Aorta (tissue), 5 donors: ENCODE measurements around the gene FAM114A1. TPM values are rescaled to one million over a fixed set of nuclear protein-coding genes. Genes with fewer than 3 reads are reported as not detected.

Experiments used
- ATAC-seq: fragments of 200-7000 bp; cut with Tn5 transposase; one replicate; pipeline ENCODE4 v1.9.1; 2022; ENCODE audit warnings: moderate library complexity; ENCODE audit not compliant: low FRiP score
- DNase-seq, 2 donors: peaks; one replicate each; pipeline ENCODE4 v3.0.0-alpha.2; 2020
- H3K27ac ChIP-seq, 2 donors: one replicate each; pipeline ENCODE4 v1.5.1; 2013; ENCODE audit warnings: low read length in 2 of 2, mild to moderate bottlenecking in 2 of 2, moderate library complexity in 2 of 2, control low read depth in 1 of 2, inconsistent platforms in 1 of 2, low read depth in 1 of 2
- H3K27me3 ChIP-seq, 2 donors: one replicate each; pipeline ENCODE4 v1.6.1; 2013; ENCODE audit warnings: control low read depth in 1 of 2, low read length in 1 of 2, mild to moderate bottlenecking in 1 of 2, moderate library complexity in 1 of 2; ENCODE audit not compliant: insufficient read depth in 2 of 2, control insufficient read depth in 1 of 2
- H3K36me3 ChIP-seq, 2 donors: one replicate each; pipeline ENCODE4 v1.6.1; 2013; ENCODE audit warnings: control low read depth in 1 of 2, low read length in 1 of 2, mild to moderate bottlenecking in 1 of 2; ENCODE audit not compliant: insufficient read depth in 2 of 2, control insufficient read depth in 1 of 2
- H3K4me1 ChIP-seq, 2 donors: one replicate each; pipeline ENCODE4 v1.6.1; 2013; ENCODE audit warnings: low read length in 2 of 2, control low read depth in 1 of 2, mild to moderate bottlenecking in 1 of 2, moderate library complexity in 1 of 2; ENCODE audit not compliant: insufficient read depth in 2 of 2, control insufficient read depth in 1 of 2
- H3K4me3 ChIP-seq, 2 donors: one replicate each; pipeline ENCODE4 v1.5.1; 2013; ENCODE audit warnings: low read length in 2 of 2, control low read depth in 1 of 2, mild to moderate bottlenecking in 1 of 2
- H3K9me3 ChIP-seq: one replicate; pipeline ENCODE4 v1.6.1; 2013; ENCODE audit warnings: mild to moderate bottlenecking, low read length; ENCODE audit not compliant: control insufficient read depth
- WGBS, 2 donors: extraction: QIAGEN DNeasy Blood & Tissue Kit; methylation state at CpG; one replicate each; pipeline ENCODE4 v1.1.7; 2013; 5-methylcytosine and 5-hydroxymethylcytosine counted together
- intact Hi-C, 2 donors: fragments of 100-400 bp; cut with DNase I; formaldehyde crosslinking; loops; one replicate each; pipeline versions ENCODE4 v1.14.2 to v1.15.0; 2022
- polyA plus RNA-seq, 2 donors: library from polyadenylated mRNA; stranded (reverse); fragments of 200-250 nt; gene quantifications; one replicate each; pipeline ENCODE4 v1.2.3, GENCODE V29; 2013
- total RNA-seq, 2 donors: library from RNA; stranded (reverse); fragmentation: NEBNext Ultra II Directional; extraction: Animal tissue kit (Norgen Biotek cat#: 25700); gene quantifications; one replicate each; pipeline ENCODE4 v1.2.1, GENCODE V29; 2021
- donor health status: healthy with polysubstance abuse.
- donor health status: Bipolar disorder and iron deficiency.
- donor health status: DM: no; HTN: no; CAD: no.
- donor health status: DM: no; HTN: no; CAD: no.
- donor health status: DM: yes; HTN: yes; CAD: no.

FAM114A1 gene
- total and polyA plus RNA-seq, 4 donors: 49.6 to 123 (median 81.0) TPM

DNA sequence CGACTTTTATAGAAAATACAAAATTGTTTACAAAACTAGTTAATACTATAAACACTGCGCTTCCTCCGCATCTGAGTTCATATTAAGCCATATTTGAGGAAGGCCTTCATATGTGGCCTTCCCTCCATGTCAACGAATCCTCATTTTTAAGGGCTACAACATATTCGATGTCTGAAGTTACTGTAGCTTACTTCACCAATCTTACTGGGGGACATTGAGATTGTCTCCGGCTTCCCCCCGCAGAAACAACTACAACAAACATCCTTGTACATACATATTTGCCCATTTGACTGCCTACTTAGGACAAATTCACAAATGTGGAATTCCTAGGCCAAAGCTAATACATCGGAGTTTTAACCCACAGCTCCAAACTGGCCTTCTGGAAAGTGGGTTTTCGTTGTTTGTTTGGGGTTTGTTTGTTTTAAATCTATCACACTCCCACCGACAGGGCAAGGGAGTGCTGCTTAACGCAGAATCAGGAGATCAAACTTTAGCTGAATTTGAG is 581 bp upstream of the FAM114A1 start:
- Histone ChIP-seq H3K9me3 (no peaks in the 10 kb centered on the region), H3K27ac (peak overlapping the region; percentile 39 to 83), H3K4me3 (peak overlapping the region; percentile 89 to 94), H3K27me3 (no peaks in the 10 kb centered on the region), H3K4me1 (peaks cover 3 to 5% of the 10 kb centered on the region in 2 donors), H3K36me3 (peaks cover 0 to 3% of the 10 kb centered on the region in 2 donors)
- WGBS, 2 donors: 53 to 55% methylated on average over 11 of the region's 11 CpGs
- DNase-seq (no peak), ATAC-seq (no peak)
- intact Hi-C loops: loop anchor here in 1 of 2 donors (5.0 kb wide), 1 partner anchor 115 kb away; no protein-coding TSS in a partner anchor

GRCh38 chr4:38868059-38868960 is 704 bp downstream of the FAM114A1 start:
- DNase-seq (peak; percentile 75 to 83), ATAC-seq (peak; percentile 76)
- Histone ChIP-seq H3K27me3 (no peaks in the 10 kb centered on the region), H3K9me3 (no peaks in the 10 kb centered on the region), H3K27ac (peak overlapping the region; percentile 85 to 98), H3K4me1 (peaks cover 5 to 11% of the 10 kb centered on the region in 2 donors), H3K36me3 (peaks cover 0 to 3% of the 10 kb centered on the region in 2 donors), H3K4me3 (peak overlapping the region; percentile 94 to 96)
- intact Hi-C loops: loop anchor here in 1 of 2 donors (5.0 kb wide), 1 partner anchor 116 kb away; no protein-coding TSS in a partner anchor
- 4 to 5% methylated on average over 30 of the region's 30 CpGs for WGBS, 2 donors

DNA sequence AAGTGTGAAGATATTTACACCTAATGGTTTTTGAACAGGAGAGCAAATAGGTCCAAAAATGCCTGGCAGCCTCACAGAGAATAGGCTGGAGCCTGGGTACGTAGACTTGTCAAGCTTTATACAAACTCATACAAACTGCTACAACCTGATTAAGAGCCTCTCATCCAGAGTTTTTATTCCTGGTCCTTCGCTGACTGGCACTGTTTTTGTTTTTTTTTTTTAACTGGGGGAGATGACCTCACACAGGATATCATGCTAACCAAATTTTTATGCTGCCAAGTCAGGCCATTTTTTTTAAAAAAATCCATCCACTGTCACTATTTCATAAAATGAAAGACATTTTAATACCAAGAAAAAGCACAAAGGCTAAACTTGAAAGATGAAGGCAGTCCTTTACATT is 1.9 kb downstream of the FAM114A1 start:
- peak overlapping the region in 1 of 2 donors; percentile 23 for H3K27ac ChIP-seq
- H3K9me3 ChIP-seq: no peaks in the 10 kb centered on the region
- no peak for DNase-seq
- no peak for ATAC-seq
- intact Hi-C loops: loop anchor here in 1 of 2 donors (5.0 kb wide), 1 partner anchor 117 kb away; no protein-coding TSS in a partner anchor
- WGBS, 2 donors: 0 to 5% methylated on average over 2 of the region's 2 CpGs
- H3K4me1 ChIP-seq: peaks cover 7 to 11% of the 10 kb centered on the region in 2 donors
- peak overlapping the region; percentile 40 to 58 for H3K4me3 ChIP-seq
- H3K27me3 ChIP-seq: no peaks in the 10 kb centered on the region
- H3K36me3 ChIP-seq: peaks cover 0 to 6% of the 10 kb centered on the region in 2 donors

DNA sequence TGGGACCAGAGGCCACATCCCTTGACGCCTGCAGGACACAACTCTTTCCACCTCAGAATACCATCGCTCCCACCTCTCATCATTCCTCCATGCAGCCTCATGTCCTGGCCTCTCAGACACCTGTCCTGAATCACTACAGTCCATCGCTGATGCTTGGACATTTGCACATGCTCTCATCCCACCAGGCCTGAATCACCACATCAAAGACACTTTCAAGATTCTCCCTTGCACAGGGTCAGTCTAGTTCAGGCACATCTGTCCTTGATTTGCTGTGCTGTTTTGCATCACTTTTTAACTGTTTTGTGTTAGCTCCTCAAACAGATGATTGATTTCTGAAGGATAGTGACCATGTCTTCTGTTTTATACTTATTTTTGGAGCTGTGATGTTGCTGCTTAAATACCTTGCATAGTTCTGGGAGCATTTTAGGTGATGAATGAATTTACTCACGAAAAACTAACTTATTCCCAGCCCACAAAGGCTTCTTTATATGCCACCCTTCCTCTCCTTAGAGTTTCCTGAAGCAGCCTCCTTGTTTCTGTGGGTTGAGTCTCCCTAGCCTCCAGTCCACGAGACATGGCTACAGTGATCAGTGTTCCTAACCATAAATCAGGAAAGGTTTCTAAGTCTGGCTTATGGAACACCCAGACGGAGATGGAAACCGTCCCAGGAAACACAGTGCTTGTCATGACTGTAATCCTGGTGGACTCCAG is 2.6 kb downstream of the FAM114A1 start:
- peaks cover 7 to 11% of the 10 kb centered on the region in 2 donors for H3K4me1 ChIP-seq
- ATAC-seq: no peak
- DNase-seq: no peak
- WGBS, 2 donors: 43 to 45% methylated on average over 7 of the region's 7 CpGs
- peaks cover 0 to 6% of the 10 kb centered on the region in 2 donors for H3K36me3 ChIP-seq
- no peak overlapping the region for H3K4me3 ChIP-seq
- peak overlapping the region in 1 of 2 donors; percentile 17 for H3K27ac ChIP-seq
- H3K9me3 ChIP-seq: no peaks in the 10 kb centered on the region
- intact Hi-C loops: no loop called here
- H3K27me3 ChIP-seq: no peaks in the 10 kb centered on the region

DNA sequence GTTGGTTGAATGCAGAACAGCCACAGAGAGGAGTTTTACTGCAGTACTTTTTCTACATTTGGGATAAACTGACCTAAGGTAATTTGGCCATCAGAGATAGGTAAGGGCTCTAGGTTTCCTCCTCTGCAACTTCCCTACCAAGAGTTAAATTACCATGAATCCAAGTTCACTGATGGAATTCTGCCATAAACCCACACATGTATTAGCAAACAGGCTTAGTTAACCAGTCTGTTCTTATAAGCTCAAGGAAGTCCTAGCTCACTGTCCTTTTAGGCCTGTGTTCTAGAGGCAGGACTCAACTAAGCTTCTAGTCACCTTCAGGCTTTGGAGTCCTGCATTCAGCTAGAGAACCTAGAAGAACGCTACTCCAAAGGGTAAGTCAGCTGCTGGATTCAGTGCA is 4.0 kb downstream of the FAM114A1 start:
- intact Hi-C loops: no loop called here

DNA sequence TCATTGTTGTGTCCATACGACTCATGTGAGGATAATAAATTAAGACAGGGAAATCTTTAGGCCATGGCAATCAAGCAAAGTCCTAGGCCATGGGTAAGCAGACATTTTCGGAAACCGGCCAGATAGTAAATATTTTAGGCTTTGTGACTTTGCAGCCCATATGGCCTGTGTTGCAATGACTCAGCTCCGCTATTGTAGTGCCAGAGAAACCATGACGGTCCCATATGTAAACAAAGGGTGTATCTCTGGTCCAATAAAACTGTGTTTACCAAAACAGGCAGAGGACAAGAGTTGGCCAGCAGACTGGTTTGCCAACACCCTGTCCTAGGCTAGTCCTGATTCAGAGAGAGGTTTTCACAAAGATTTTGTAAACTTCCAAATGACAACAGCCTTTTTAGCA is 5.0 kb downstream of the FAM114A1 start:
- Histone ChIP-seq H3K4me1 (peaks cover 3 to 11% of the 10 kb centered on the region in 2 donors), H3K9me3 (no peaks in the 10 kb centered on the region), H3K27me3 (no peaks in the 10 kb centered on the region), H3K27ac (no peak overlapping the region), H3K36me3 (peaks cover 0 to 6% of the 10 kb centered on the region in 2 donors), H3K4me3 (no peak overlapping the region)
- intact Hi-C loops: no loop called here
- 55 to 56% methylated on average over 5 of the region's 5 CpGs for WGBS, 2 donors
- no peak for DNase-seq
- ATAC-seq: no peak

More for the DNA sequence above, 4.0 kb downstream of the FAM114A1 start:
- no peak for ATAC-seq
- Histone ChIP-seq H3K36me3 (peaks cover 0 to 6% of the 10 kb centered on the region in 2 donors), H3K27ac (no peak overlapping the region), H3K9me3 (no peaks in the 10 kb centered on the region), H3K4me3 (no peak overlapping the region), H3K27me3 (no peaks in the 10 kb centered on the region), H3K4me1 (peaks cover 7 to 11% of the 10 kb centered on the region in 2 donors)
- DNase-seq: no peak
- WGBS, 2 donors: 80 to 88% methylated on average over 1 of the region's 1 CpG

DNA sequence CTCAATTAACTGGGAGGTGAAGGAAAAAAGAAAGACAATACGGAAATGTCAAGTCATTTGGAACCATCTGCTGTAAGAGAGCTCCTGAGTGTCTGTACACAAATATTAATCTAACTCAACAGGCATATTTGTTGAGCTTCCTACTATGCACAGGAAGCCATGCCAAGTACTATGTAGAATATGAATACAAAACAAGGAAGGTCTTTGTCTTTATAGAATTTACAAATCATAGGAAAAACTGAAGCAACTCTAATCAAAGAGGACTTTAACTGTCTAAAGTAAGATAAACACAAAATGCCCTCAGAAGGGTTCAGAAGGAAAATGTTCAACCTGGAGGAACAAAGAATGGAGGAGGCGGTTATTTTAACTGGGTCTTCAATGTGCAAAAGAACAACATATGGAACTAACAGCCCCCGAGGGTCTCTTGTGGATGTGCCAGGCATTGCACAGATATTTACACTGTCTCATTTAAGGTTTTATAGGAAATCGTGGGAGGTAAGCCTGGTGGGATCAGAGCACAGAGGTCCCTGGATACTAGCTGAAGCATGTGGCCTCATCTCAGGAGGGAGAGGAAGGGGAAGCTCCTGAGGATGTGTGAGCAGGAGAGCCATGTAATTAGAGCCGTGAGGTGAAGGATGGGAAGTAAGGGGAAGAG is 5.8 kb downstream of the FAM114A1 start:
- H3K4me3 ChIP-seq: no peak overlapping the region
- WGBS, 2 donors: 67 to 72% methylated on average over 5 of the region's 5 CpGs
- DNase-seq: no peak
- H3K4me1 ChIP-seq: peaks cover 3 to 11% of the 10 kb centered on the region in 2 donors
- ATAC-seq: no peak
- H3K27me3 ChIP-seq: no peaks in the 10 kb centered on the region
- H3K27ac ChIP-seq: no peak overlapping the region
- H3K9me3 ChIP-seq: no peaks in the 10 kb centered on the region
- intact Hi-C loops: no loop called here
- peaks cover 0 to 6% of the 10 kb centered on the region in 2 donors for H3K36me3 ChIP-seq

DNA sequence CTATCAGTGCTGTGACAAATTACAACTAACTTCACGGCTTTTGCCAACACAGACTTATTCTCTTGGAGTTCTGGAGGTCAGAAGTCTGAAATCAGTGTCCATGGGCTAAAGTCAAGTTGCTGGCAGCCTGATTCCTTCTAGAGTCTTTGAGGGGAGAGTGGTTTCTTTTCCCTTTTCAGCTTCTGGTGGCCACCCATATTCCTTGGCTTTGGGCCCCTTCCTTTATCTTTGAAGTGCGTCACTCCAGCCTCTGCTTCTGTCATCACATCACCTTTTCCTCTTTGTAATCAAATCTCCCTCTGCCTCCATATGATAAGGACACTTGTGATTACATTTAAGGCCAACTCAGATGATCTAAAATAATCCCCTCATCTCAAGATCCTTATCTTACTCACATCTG is 9.0 kb downstream of the FAM114A1 start:
- ATAC-seq: no peak
- peaks cover 2 to 9% of the 10 kb centered on the region in 2 donors for H3K4me1 ChIP-seq
- no peak for DNase-seq
- peaks cover 0 to 6% of the 10 kb centered on the region in 2 donors for H3K36me3 ChIP-seq
- H3K27ac ChIP-seq: no peak overlapping the region
- intact Hi-C loops: no loop called here
- no peak overlapping the region for H3K4me3 ChIP-seq
- WGBS, 2 donors: 74 to 85% methylated on average over 2 of the region's 2 CpGs
- no peaks in the 10 kb centered on the region for H3K9me3 ChIP-seq
- H3K27me3 ChIP-seq: no peaks in the 10 kb centered on the region
